Sigmoid colon (tissue), 4 donors: Measurements from ENCODE around the gene SLC9A7.

ENCODE experiments used
- POLR2A ChIP-seq, 2 donors: fragments of 450-650 bp; IDR thresholded peaks; one replicate each; pipeline ENCODE4 v1.6.1; 2016; ENCODE audit warnings: antibody characterized with exemption in 2 of 2, mild to moderate bottlenecking in 2 of 2, moderate library complexity in 2 of 2
- POLR2AphosphoS5 ChIP-seq, 4 donors: sonication (generic); formaldehyde crosslinking; IDR thresholded peaks; one replicate each; pipeline ENCODE4 v1.6.1; 2017; ENCODE audit warnings: antibody characterized with exemption in 4 of 4
- TF ChIP-seq, protein P1 (sequence below), 4 experiments: fragments of 450-650 bp in 3 of 4; fragments of 200-600 bp in 1 of 4; IDR thresholded peaks; one replicate each; pipeline ENCODE4 v1.5.1; 2016 to 2019; ENCODE audit warnings: antibody characterized with exemption in 4 of 4, mild to moderate bottlenecking in 3 of 4, moderate library complexity in 2 of 4

DNA sequence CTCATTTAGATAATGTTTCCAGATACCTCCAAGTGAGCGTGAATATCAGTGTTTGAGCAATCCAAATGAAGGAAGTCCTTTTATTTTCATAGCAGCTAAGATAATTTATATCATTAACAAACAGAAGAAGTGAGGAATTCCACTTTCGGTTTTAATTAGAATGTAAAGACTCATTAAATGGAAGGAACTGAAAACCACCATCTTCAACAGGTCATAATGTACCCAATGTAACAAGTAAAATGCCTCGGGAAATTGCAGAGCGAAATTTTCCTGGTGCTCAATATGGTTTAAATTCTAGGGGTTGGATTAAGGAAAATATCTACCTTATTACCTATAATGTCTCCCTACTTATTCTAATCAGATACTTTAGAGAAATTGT lies 33.9 kb upstream of the SLC9A7 start:
- TF ChIP-seq POLR2A (IDR thresholded peaks at IDR 0.05) = no peak
- TF ChIP-seq, protein P1, sequence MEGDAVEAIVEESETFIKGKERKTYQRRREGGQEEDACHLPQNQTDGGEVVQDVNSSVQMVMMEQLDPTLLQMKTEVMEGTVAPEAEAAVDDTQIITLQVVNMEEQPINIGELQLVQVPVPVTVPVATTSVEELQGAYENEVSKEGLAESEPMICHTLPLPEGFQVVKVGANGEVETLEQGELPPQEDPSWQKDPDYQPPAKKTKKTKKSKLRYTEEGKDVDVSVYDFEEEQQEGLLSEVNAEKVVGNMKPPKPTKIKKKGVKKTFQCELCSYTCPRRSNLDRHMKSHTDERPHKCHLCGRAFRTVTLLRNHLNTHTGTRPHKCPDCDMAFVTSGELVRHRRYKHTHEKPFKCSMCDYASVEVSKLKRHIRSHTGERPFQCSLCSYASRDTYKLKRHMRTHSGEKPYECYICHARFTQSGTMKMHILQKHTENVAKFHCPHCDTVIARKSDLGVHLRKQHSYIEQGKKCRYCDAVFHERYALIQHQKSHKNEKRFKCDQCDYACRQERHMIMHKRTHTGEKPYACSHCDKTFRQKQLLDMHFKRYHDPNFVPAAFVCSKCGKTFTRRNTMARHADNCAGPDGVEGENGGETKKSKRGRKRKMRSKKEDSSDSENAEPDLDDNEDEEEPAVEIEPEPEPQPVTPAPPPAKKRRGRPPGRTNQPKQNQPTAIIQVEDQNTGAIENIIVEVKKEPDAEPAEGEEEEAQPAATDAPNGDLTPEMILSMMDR (IDR thresholded peaks at IDR 0.05) = no peak
- TF ChIP-seq POLR2AphosphoS5 (IDR thresholded peaks at IDR 0.05) = no peak
